HUES6 (cell line): ENCODE results near the gene SHE.
A peak's percentile ranks its signal among the peaks of the same experiment; 100 is the strongest.

Experiments used
- H3K27ac ChIP-seq: 2 replicates; pipeline ENCODE4 v1.7.0; 2013; ENCODE audit warnings: low read depth, mild to moderate bottlenecking, low read length, inconsistent platforms
- H3K27me3 ChIP-seq: 2 replicates; pipeline ENCODE4 v1.6.1; 2013; ENCODE audit warnings: low read length; ENCODE audit not compliant: control insufficient read depth, insufficient read depth
- H3K36me3 ChIP-seq: 2 replicates; pipeline ENCODE4 v1.6.1; 2013; ENCODE audit warnings: low read length; ENCODE audit not compliant: control insufficient read depth, insufficient read depth
- H3K4me1 ChIP-seq: 2 replicates; pipeline ENCODE4 v1.6.1; 2013; ENCODE audit warnings: low read length; ENCODE audit not compliant: control insufficient read depth, insufficient read depth
- H3K4me3 ChIP-seq: 2 replicates; pipeline ENCODE4 v1.5.1; 2013; ENCODE audit warnings: low read depth, low read length
- H3K9ac ChIP-seq: one replicate; pipeline ENCODE4 v1.6.1; 2013; ENCODE audit warnings: mild to moderate bottlenecking, low read length
- H3K9me3 ChIP-seq: 2 replicates; pipeline ENCODE4 v1.6.1; 2013; ENCODE audit warnings: low read depth, low read length; ENCODE audit not compliant: control insufficient read depth, insufficient read depth

SHE gene

DNA sequence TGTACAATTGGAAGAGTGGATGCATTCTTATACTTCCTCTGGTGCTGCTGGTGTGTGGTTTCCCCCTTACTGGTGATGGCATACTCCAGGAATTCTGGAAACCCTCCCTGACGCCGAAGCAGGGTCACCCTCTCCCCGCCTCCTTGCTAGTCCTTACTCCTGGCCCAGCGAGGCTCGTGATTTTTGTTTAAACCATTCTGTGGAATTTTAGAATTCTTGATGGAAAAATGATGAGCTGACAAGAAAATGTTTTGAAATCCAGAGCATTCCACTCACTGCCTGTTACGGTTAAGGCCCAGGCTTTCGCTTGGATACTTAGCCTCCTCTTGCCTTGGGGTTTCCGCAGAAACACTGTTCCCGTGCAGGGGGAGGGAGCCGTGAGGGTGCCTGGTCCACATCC is 55.9 kb downstream of the SHE start:
- H3K9me3 ChIP-seq: no peaks in the 10 kb centered on the region
- no peak overlapping the region for H3K9ac ChIP-seq
- no peak overlapping the region for H3K27ac ChIP-seq
- H3K4me1 ChIP-seq: peaks cover 9% of the 10 kb centered on the region
- no peaks in the 10 kb centered on the region for H3K27me3 ChIP-seq
- H3K36me3 ChIP-seq: no peaks in the 10 kb centered on the region
- H3K4me3 ChIP-seq: no peak overlapping the region

DNA sequence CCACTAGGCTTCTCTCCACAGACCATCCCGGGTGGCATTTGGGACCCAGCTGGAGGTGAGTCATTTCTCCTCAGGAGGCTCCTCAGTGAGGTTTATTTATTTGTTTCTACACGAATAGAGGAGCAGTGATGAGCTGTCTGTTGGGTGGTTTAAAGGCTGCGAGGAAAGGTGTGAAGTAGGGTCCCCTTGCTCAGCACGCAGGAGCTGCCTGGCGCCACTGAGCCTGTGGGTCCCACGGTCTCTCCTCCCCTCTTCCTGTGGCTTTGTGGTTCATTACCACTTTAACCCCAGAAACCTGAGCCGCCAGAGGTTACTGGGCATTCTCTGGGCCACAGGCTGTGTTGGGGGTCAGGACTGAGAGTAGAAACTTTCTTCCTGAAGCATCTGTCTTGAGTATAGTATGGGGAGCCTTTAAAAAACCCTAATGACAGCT is 57.2 kb downstream of the SHE start:
- Histone ChIP-seq H3K36me3 (no peaks in the 10 kb centered on the region), H3K9ac (no peak overlapping the region), H3K9me3 (no peaks in the 10 kb centered on the region), H3K4me3 (no peak overlapping the region), H3K27me3 (no peaks in the 10 kb centered on the region), H3K4me1 (peaks cover 9% of the 10 kb centered on the region), H3K27ac (no peak overlapping the region)

DNA sequence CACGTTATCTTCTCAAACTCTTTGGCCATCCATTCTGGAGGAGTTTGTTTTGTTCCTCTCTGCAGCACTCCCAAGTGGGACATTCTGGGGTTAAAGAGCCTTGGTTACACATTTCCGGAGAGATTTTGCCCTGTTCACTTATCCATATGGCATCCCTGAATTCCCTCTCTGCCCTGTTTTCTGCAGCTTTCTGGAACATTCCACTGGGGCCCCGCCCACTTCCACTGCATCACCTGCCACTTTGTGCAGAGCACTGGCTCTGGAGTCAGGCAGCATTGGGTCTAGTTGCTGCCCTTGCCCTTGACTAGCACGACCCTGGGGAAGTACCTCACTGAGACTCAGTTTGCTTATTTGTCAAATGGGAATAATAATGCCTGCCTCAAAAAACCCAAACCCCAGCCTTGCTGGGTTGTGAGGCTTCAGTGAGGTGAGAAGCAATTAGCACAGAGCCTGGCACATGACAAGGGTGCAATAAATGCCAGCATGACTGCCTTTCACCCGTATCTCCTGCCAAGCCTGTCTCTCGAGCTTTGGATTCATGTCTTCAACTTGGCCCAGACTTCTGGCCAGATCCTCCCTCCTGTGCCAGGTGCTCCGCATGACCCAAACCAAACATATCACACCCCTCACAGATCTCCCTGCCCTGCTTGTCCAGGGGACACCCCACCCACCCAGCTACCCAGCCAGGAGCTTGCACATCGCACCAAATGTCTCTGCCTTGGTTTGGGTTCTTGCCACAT is 58.8 kb downstream of the SHE start:
- H3K4me1 ChIP-seq: peaks cover 9% of the 10 kb centered on the region
- no peaks in the 10 kb centered on the region for H3K9me3 ChIP-seq
- H3K27me3 ChIP-seq: no peaks in the 10 kb centered on the region
- no peak overlapping the region for H3K9ac ChIP-seq
- no peak overlapping the region for H3K27ac ChIP-seq
- no peak overlapping the region for H3K4me3 ChIP-seq
- H3K36me3 ChIP-seq: no peaks in the 10 kb centered on the region

DNA sequence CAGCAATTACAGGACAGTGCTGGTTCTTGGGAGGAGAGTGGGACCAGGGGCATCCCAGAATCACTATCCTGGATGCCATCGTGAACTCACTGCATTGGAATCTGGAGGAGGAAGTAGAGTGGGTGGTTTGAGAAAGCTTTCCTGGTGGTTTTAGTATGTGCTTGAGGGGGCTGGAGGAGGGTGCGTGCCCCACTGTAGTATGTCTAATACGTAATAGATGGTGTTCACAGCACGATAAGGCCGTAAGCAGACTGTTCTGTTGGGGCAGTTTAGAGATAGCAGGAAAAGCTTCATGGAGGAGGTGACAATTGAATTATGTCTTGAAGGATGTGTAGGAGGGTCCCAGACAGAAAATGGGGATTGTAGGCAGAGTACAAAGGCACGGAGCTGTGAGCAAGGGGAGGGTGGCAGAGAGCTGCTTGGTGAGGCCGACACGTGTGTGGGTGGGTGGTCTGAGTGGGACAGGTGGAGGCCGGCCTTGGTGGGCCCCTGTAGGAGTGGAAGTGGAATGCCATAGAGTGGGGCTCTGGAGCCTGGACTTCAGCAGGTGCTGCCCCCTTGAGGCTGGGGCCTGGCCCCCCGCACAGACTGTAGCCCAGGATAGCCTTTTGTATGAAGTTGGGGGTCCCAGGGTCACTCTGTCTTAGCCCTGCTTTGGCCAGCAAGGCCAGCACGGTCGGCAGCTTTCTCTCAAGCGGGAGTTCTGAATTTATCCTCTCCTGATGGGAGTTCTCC is 60.0 kb downstream of the SHE start:
- H3K4me1 ChIP-seq: peaks cover 9% of the 10 kb centered on the region
- no peaks in the 10 kb centered on the region for H3K27me3 ChIP-seq
- H3K4me3 ChIP-seq: no peak overlapping the region; the same call in 1 of the 2 replicates
- no peaks in the 10 kb centered on the region for H3K9me3 ChIP-seq
- H3K9ac ChIP-seq: peak overlapping the region; percentile 5
- no peak overlapping the region for H3K27ac ChIP-seq
- no peaks in the 10 kb centered on the region for H3K36me3 ChIP-seq

DNA sequence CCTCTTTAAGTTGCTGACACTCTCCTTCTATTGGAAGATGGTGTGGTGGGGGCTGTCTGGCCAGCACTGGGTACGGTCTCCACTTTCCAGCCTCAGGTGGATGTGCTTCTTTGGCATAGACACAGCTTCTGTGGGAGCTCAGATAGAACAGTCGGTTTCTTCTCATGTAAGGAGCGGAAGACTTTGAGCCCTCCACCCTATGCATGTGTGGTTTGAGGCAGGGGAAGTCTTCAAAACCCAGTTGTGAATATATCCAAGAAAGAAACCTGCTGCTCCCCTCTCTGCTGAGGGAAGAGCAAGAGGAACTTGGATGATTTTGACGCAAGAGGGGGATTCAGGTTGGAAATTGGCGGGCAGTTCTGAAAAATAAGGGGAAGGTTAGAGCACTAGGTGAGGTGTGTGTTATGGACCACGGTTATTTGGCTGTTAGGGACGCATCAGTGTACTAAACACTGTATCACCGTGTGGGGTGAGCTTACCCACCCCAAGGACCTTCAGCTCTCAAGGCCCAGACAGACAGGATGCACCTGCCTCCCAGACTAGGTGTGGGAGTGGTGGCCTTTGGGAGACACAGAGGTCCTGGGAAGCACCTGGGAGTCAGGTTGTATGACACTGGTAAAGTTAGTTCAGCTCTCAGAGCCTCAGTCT is 60.8 kb downstream of the SHE start:
- Histone ChIP-seq H3K27me3 (no peaks in the 10 kb centered on the region), H3K9me3 (no peaks in the 10 kb centered on the region), H3K4me3 (no peak overlapping the region), H3K36me3 (no peaks in the 10 kb centered on the region), H3K4me1 (peaks cover 9% of the 10 kb centered on the region), H3K27ac (no peak overlapping the region), H3K9ac (no peak overlapping the region)

DNA sequence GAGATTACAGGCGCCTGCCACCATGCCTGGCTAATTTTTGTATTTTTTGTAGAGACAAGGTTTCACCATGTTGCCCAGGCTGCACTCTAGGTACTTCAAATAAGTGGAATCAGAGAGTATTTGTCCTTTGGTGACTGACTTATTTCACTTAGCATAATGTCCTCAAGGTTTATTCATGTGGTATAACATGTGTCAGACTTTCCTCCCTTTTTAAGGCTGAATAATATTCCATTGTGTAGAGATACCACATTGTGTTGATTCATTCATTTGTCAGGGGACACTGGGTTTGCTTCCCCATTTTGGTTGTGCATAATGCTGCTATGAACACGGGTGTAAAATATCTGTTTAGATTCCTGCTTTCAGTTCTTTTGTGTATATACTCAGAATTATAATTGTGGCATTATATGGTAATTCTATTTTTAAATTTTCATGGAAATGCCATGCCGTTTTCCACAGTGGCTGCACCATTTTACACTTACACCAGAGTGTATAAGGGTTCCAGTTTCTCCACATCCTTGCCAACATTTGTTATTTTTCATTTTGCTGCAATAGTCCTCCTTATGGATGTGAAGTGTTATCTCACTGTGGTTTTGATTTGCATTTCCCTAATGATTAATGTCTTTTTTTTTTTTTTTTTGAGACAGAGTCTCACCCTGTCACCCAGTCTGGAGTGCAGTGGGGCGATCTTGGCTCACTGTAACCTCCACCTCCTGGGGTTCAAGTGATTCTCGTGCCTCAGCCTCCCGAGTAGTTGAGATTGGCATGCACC is 62.0 kb downstream of the SHE start:
- no peaks in the 10 kb centered on the region for H3K27me3 ChIP-seq
- H3K4me1 ChIP-seq: peaks cover 9% of the 10 kb centered on the region
- H3K9ac ChIP-seq: no peak overlapping the region
- no peak overlapping the region for H3K27ac ChIP-seq
- H3K36me3 ChIP-seq: no peaks in the 10 kb centered on the region; the same call in 1 of the 2 replicates
- no peaks in the 10 kb centered on the region for H3K9me3 ChIP-seq
- no peak overlapping the region for H3K4me3 ChIP-seq

DNA sequence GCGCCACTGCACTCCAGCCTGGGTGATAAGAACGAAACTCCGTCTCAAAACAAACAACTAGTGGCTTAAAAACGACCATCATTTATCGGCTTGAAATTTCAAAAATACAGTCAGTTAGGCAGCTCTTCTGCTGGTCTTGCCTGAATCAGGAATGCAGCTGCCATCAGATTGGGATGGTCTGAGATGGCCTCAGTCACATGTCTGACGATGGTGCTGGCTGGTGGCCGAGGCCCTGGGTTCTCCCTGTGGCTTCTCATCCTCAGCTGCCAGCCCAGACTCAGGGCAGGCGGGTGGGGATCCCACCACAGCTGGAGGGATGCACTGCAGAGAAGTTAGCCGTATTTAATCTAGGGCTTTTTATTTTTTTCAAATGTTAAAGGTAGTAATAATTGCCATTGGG is 65.8 kb downstream of the SHE start:
- Histone ChIP-seq H3K4me3 (no peak overlapping the region), H3K9ac (no peak overlapping the region), H3K9me3 (no peaks in the 10 kb centered on the region), H3K27ac (no peak overlapping the region), H3K36me3 (no peaks in the 10 kb centered on the region; the same call in 1 of the 2 replicates), H3K4me1 (peaks cover 17% of the 10 kb centered on the region), H3K27me3 (no peaks in the 10 kb centered on the region)

DNA sequence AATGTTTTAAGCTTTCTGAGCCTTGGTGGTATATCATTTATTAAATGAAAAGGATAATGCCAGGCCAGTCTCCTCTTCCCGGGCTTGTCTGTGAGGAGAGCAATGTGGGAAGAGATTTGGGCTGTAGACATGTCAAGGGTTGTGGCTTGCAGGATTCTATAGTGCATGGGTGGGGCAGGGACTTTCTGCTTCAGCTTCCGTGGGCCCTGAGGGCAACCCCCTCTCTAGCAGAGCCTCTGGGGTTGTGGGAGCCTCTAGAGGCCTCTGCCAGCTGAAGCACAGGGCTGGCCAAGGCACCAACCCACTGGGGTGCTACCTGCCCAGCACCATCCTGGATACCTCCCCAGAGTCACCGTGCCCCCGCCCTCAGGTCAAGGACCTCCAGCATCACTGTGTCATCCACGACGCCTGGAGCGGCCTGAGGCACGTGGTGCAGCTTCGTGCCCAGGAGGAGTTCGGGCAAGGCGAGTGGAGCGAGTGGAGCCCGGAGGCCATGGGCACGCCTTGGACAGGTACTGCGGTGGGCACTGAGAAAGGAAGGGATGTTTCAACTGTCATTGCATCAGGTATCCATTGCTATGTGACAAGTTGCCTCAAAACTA is 66.5 kb downstream of the SHE start:
- Histone ChIP-seq H3K36me3 (no peaks in the 10 kb centered on the region; the same call in 1 of the 2 replicates), H3K27ac (no peak overlapping the region), H3K27me3 (no peaks in the 10 kb centered on the region), H3K4me1 (peaks cover 23% of the 10 kb centered on the region), H3K9ac (no peak overlapping the region), H3K9me3 (no peaks in the 10 kb centered on the region), H3K4me3 (no peak overlapping the region)

DNA sequence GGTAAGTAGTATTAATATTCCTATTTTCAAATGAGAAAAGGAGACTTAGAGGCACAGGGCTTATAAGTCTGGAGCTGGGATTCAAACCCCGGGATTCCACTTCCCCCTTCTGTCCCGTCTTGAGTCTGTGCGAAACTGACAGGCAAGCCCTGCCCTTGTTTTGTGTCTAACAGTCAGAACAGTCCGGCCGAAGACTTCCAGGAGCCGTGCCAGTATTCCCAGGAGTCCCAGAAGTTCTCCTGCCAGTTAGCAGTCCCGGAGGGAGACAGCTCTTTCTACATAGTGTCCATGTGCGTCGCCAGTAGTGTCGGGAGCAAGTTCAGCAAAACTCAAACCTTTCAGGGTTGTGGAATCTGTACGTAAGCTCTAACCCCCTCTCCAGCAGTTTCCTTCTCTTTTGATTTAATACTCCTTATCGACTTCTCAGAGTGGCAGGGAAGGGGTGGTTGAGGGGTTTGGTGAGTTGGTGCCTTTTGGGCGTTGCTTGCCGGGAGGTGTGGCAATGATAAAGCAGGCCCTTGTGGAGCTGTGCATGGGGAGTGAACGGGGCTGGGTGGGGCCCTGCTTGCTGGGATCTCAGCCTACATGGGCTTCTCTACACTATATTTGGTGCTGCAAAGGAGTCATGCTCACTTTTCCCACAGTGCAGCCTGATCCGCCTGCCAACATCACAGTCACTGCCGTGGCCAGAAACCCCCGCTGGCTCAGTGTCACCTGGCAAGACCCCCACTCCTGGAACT is 67.7 kb downstream of the SHE start:
- Histone ChIP-seq H3K36me3 (no peaks in the 10 kb centered on the region; the same call in 1 of the 2 replicates), H3K27me3 (no peaks in the 10 kb centered on the region), H3K9ac (no peak overlapping the region), H3K4me1 (peaks cover 34% of the 10 kb centered on the region), H3K27ac (no peak overlapping the region), H3K9me3 (no peaks in the 10 kb centered on the region), H3K4me3 (no peak overlapping the region)
